Measurements from ENCODE around the gene CCR5AS.

GRCh38 chr3:46410669-46411068, 3.8 kb upstream of the CCR5AS start:
- no peak for TF ChIP-seq POLR2A (IDR thresholded peaks at IDR 0.05)
- no peak for TF ChIP-seq CTCF (IDR thresholded peaks at IDR 0.05 in 8 of 11, conservative IDR thresholded peaks at IDR 0.05 in 3 of 11)

All from spleen (tissue), 7 donors.